GM19023 (cell line): Measurements from ENCODE around the gene DNMT1.

Experiments used
- ATAC-seq: cut with Tn5 transposase; IDR thresholded peaks from one replicate; pipeline ENCODE4 v1.9.1; 2021; ENCODE audit warnings: mild to moderate bottlenecking, moderate library complexity; ENCODE audit not compliant: unreplicated experiment

DNMT1 gene

DNA sequence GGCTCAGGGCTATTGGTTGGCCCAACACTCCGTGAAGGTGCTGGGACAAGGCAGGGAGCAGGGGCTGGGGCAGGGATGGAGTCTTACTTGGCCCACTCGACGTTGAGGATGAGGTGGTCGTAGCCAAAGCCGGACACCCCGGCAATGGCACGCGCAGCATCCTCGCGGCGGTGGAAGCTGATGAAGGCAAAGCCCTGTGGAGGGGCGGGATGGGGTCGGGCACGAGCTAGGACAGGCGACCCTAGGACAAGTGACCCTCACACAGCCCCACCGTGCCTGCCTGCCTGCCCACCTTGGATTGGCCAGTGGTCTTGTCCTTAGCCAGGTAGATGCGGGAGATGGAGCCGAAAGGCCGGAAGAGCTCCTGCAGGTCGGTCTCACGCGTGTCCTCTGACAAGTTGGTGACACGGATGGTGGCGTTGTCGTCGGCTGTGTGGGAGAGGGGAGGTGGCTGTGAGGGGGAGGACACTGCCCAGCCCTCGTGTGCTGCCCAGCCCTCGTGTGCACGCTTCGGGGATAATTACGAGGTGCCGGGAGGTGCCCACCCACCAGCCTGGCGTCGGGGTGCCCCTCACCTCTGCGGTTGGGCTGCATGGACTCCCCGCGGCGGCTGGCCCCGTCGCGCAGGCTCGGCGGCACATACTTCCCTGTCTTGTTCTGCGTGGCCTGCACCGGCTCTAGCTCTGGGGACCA lies 79.2 kb downstream of the DNMT1 start:
- ATAC-seq, result no peak

- no peak for ATAC-seq
Measured at GRCh38 chr19:10114651-10115391, 79.9 kb downstream of the DNMT1 start.

DNA sequence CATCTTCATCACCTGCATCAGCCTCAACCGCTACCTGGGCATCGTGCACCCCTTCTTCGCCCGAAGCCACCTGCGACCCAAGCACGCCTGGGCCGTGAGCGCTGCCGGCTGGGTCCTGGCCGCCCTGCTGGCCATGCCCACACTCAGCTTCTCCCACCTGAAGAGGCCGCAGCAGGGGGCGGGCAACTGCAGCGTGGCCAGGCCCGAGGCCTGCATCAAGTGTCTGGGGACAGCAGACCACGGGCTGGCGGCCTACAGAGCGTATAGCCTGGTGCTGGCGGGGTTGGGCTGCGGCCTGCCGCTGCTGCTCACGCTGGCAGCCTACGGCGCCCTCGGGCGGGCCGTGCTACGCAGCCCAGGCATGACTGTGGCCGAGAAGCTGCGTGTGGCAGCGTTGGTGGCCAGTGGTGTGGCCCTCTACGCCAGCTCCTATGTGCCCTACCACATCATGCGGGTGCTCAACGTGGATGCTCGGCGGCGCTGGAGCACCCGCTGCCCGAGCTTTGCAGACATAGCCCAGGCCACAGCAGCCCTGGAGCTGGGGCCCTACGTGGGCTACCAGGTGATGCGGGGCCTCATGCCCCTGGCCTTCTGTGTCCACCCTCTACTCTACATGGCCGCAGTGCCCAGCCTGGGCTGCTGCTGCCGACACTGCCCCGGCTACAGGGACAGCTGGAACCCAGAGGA lies 80.6 kb downstream of the DNMT1 start:
- no peak for ATAC-seq

- no peak for ATAC-seq
Measured at GRCh38 chr19:10113592-10113963, 81.2 kb downstream of the DNMT1 start.

- ATAC-seq, result no peak
Measured at GRCh38 chr19:10112895-10113591, 81.7 kb downstream of the DNMT1 start.

DNA sequence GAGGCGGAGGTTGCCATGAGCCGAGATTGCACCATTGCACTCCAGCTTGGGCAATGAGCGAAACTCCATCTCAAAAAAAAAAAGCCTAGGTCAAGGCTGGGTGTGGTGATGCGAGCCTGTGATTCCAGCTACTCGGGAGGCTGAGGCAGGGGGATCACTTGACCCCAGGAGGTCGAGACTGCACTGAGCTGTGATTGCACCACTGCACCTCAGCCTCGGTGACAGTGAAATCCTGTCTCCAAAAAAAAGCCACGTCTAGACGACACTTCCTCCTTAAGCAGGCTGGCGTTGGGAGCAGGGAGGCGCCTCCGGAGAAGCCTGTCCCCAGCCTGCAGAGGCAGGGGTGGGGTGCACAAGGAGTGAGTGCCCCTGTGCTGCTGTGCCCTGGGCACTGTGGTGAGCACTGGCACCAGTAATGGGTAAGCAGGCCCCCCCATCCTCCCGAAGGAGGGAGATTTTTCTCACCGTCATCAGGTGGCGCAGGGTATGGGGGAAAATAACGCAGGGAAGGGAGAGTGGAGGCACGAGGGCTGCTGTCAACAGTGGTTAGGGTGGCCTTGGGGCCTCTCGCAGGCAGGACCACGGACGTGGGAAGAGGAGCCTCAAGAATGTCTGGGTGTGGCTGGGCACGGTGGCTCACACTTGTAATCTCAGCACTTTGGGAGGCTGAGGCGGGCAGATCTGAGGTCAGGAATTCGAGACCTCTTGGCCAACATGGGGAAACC lies 82.6 kb downstream of the DNMT1 start:
- ATAC-seq, result no peak

DNA sequence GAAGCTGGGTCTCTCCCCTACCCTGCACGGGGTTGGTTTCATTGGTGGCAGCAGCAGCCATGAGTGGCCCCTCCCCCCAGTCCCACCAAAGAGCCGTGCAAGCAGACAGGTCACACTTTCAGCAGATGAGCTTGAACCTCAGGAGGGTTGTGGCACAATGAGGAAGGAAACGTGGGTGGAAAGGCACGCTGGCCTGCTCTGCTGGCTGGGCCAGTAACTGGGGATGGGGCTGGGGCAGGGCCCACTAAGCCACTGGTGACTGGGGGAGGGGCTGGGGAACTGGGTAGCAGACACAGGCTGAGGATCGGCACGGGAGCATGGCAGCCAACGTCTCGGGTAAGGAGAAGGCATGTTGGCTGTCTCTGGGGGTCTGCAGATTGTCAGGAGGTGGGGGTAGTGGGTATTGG lies 83.3 kb downstream of the DNMT1 start, which contains the start of gene P2RY11:
P2RY11 (plus strand) TSS at position 289 of the 407 bp plus-strand sequence; CDS start at position 318, 29 bp downstream.
- no peak for ATAC-seq

GRCh38 chr19:10110972-10111317 lies 83.8 kb downstream of the DNMT1 start:
- no peak for ATAC-seq

GRCh38 chr19:10110076-10110971 lies 84.4 kb downstream of the DNMT1 start:
- no peak for ATAC-seq

DNA sequence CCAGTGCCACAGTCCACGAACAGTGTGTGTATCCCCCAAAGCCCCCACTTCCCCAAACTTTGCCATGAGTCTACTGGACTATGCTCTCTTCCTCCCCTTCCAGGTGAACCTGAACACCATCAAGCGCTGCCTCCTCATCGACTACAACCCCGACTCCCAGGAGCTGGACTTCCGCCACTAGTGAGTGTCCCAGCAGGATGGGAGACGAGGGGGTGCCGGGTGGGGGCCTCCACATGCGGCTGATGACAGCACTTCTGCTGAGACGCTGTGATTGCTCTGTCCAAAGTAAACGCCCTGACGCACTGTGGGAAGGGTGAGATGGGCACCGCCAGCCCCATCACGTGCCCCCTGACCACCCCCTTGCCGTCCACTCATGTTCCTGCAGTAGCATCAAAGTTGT lies 85.2 kb downstream of the DNMT1 start:
- no peak for ATAC-seq

GRCh38 chr19:10107817-10108367 lies 86.9 kb downstream of the DNMT1 start:
- ATAC-seq, result no peak

- no peak for ATAC-seq
Measured at GRCh38 chr19:10107254-10107653, 87.5 kb downstream of the DNMT1 start.

DNA sequence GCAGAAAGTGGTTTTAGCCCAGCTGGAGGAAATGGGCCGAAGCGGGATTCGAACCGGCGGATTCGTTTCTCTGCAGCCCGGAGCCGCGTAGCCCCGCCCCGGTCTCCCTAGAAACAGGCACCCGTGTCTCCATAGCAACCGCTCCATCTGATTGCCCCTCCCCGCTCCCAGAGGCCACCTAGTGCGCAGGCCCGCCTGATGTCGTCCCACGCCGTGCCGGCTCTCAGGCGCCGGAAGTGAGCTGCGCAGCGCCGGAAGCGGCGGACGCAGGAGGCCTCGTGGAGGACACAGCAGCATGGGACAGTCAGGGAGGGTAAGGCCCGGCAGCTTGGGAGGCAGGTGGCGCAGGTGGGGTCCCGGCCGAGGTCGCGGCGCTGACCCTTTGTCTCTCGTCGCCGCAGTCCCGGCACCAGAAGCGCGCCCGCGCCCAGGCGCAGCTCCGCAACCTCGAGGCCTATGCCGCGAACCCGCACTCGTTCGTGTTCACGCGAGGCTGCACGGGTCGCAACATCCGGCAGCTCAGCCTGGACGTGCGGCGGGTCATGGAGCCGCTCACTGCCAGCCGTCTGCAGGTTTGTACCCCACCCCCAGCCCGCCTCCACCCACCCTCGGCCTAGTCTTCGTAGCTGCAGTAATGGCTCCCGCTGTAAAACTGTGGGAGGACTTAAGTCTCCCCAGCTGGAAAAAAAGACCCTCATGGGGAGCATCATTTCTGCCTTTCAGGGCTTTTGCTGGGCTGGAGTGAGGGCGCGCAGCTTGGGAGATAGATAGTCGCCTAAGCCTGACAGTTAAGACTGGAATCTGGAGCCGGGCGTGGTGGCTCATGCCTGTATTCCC lies 88.4 kb downstream of the DNMT1 start, which contains the start of gene PPAN:
PPAN (plus strand) TSS at position 263 of the 837 bp plus-strand sequence; CDS start at position 296, 33 bp downstream.
- ATAC-seq, result peak; percentile 40

DNA sequence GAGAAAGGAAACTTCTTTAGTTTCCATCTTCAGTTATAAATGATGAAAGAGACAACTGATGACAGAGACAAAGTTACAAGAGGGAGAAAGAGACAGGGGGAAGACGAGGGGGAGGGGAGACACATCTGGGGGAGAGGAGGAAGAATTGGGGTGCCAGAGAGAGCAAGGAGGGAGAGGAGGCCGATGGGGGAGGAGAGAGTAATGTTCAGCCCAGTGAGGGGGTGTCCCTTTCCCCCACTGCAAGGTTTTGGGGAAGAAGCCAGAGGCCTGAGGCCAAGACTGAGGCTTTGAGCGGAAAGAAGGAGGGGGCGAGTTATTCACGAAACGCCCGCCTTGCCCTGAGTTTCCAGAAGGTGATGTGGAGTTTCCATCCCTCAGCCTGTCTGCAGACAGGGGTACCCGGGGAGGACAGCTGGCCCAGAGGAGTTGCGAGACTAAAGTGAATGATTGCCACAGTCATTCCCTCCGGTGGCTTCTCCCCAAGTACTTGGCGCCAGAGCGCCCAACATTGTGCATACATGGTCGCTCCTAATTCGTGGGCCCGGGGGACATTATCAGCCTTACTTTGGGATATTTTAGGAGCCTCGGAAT lies 89.1 kb downstream of the DNMT1 start:
- ATAC-seq, result no peak

- ATAC-seq, result peak; percentile 32
Measured at GRCh38 chr19:10104665-10105508, 89.9 kb downstream of the DNMT1 start.

GRCh38 chr19:10104130-10104513 lies 90.6 kb downstream of the DNMT1 start:
- no peak for ATAC-seq

DNA sequence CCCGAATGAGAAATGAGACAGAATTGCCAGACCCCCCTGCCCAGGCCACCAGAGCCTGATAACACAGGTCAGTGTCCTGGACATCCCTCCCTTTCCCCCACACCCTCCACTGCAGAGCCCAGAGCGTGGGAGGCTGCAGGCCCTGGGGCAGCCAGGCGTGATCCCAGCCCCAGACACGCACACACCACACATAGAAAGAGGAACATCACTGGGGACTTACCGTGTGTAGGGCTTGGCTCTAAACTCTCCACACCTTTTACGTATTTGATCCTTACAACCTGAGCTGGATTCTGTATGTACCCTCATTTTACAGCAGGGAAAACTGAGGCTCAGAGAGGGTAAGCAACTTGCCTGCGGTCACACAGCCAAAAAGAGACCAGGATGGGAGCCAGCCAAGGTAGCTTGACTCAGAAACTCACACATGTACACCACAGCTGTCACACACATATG lies 91.9 kb downstream of the DNMT1 start:
- ATAC-seq, result peak; percentile 31
